ENCODE measurements around the gene RBMY1B. TPM values are rescaled to one million over a fixed set of nuclear protein-coding genes. Genes with fewer than 3 reads are reported as not detected.
"Not testable (repeated sequence)": the region's sequence is repeated elsewhere in the genome, so short reads cannot be mapped to it uniquely, and the experiment has no call there.

Gene RBMY1B
- total RNA-seq: not detected

DNA sequence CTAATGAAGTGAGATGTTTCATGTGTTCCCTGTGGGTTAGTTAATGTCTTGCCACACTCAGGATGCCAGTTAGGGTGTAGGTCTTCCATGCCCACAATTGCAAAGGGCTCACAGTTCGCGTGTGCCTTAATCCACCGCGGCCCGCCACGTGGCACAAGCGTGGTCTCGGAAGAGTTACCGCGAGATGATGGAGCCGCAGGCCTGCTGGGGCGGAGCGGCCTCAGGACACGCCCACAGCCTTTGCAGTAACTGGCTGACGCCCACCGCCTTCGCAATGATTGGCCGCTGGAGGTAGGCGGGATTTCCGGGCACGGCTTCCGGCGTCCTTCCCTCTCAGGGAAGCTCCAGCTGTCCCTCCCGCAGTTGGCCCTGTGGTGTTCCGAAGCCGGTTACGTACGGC, at the start of gene RBMY1B:
Gene RBMY1B (plus strand): TSS at position 301 of the 400 bp plus-strand sequence. CDS start 2,013 bp downstream, outside the sequence.
- not testable (repeated sequence) for ATAC-seq

DNA sequence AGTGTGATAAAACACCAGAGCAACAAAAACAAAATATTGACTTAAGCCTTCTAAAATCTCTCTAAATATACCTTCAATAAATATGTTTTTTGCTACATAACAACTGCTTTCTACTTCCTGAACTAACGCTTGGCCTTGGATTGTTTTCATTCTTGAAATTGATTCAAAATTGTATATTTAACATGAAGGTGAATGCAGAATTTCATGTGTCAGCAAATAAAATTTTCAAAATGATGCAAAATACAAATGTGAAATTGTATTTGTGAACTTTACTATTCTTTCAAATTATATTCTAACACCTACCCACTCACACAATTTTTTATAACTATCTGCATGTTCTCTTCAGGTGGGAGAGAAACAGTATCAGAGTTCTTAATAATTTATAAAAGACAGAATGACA, 48.2 kb upstream of the RBMY1B start:
- not testable (repeated sequence) for ATAC-seq

DNA sequence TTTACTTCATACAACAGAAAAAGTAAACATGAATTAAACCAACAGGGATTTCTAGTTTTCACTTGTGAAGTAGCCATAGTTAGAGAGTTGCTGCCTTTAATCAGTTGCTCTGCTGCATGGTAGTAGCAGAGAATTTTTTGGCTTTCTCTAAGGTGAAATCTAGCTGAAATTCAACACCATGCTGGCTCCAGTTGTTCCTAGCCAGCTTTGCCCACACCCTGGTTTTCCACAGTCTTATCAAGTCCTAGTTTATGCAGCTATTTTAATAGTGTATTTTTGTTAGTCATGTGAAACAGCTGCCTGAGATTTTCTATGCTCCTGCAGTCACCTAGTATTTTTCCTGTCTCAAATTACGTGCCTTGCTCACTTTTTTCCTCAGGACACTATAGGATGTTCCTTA, 28.2 kb upstream of the RBMY1B start:
- ATAC-seq: no peak

DNA sequence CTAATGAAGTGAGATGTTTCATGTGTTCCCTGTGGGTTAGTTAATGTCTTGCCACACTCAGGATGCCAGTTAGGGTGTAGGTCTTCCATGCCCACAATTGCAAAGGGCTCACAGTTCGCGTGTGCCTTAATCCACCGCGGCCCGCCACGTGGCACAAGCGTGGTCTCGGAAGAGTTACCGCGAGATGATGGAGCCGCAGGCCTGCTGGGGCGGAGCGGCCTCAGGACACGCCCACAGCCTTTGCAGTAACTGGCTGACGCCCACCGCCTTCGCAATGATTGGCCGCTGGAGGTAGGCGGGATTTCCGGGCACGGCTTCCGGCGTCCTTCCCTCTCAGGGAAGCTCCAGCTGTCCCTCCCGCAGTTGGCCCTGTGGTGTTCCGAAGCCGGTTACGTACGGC, 23.4 kb downstream of the RBMY1B start, which contains the start of gene RBMY1A1:
Gene RBMY1A1 (plus strand): TSS at position 301 of the 400 bp plus-strand sequence. CDS start 2,013 bp downstream, outside the sequence.
- not testable (repeated sequence) for ATAC-seq

- not testable (repeated sequence) for ATAC-seq
These were observed 48.3 kb downstream of the RBMY1B start for GRCh38 chrY:21559316-21559984.

Other genes with a start within 250 kb of the RBMY1B start
- not detected for gene RBMY1A1, start 23.5 kb downstream of the RBMY1B start, total RNA-seq

Data from esophagus mucosa (tissue), 1 donor.